PC-9 (cell line): ENCODE results near the gene ITGA2B. TPM values are rescaled to one million over a fixed set of nuclear protein-coding genes. Genes with fewer than 3 reads are reported as not detected.
"Not testable (repeated sequence)": the region's sequence is repeated elsewhere in the genome, so short reads cannot be mapped to it uniquely, and the experiment has no call there.

Experiments used
- BruUV-seq: library from RNA; stranded (reverse); fragments of 400-500 nt; replicated peaks from 2 replicates; lab custom pipeline; 2021; lab: Mats Ljungman, UMichigan
- CTCF ChIA-PET: fragments of 300-600 bp; sonication (Branson Sonifier 250); formaldehyde crosslinking; loops from one replicate; lab custom pipeline; 2022; ENCODE audit warnings: antibody characterized with exemption; lab: Charles Lee
- POLR2A ChIA-PET: fragments of 300-600 bp; sonication (Branson Sonifier 250); formaldehyde crosslinking; loops from one replicate; lab custom pipeline; 2022; ENCODE audit warnings: antibody characterized with exemption; ENCODE audit not compliant: unreplicated experiment; lab: Charles Lee
- DNase-seq, 2 experiments: peaks; one replicate each; pipeline versions ENCODE4 v3.0.0 to v3.0.0-alpha.2; 2015 to 2022; ENCODE audit warnings: mixed read lengths in 1 of 2
- H2AFZ ChIP-seq: fragments of 200-600 bp; sonication (generic); 2 replicates; pipeline ENCODE4 v1.8.1; 2017; ENCODE audit warnings: antibody characterized with exemption
- H3F3A ChIP-seq: fragments of 200-600 bp; sonication (generic); 2 replicates; pipeline ENCODE4 v1.8.1; 2017; ENCODE audit warnings: antibody characterized with exemption, mild to moderate bottlenecking, low read depth; ENCODE audit not compliant: insufficient read depth
- H3K27ac ChIP-seq: fragments of 200-600 bp; sonication (generic); 2 replicates; pipeline ENCODE4 v1.6.1; 2016; ENCODE audit warnings: mixed run types
- H3K27me3 ChIP-seq: fragments of 200-600 bp; sonication (generic); 2 replicates; pipeline ENCODE4 v1.6.1; 2016; ENCODE audit warnings: low read depth, mixed run types; ENCODE audit not compliant: insufficient read depth
- H3K36me3 ChIP-seq: fragments of 200-600 bp; sonication (generic); 2 replicates; pipeline ENCODE4 v1.6.1; 2016; ENCODE audit warnings: low read depth, mixed run types
- H3K4me1 ChIP-seq: fragments of 200-600 bp; sonication (generic); replicated peaks from 2 replicates; pipeline ENCODE4 v1.6.1; 2016; ENCODE audit warnings: mixed run types; ENCODE audit not compliant: insufficient read depth
- H3K4me2 ChIP-seq: fragments of 200-600 bp; sonication (generic); 2 replicates; pipeline ENCODE4 v1.6.1; 2017; ENCODE audit warnings: mixed run types
- H3K4me3 ChIP-seq: fragments of 200-600 bp; sonication (generic); 2 replicates; pipeline ENCODE4 v1.6.1; 2016; ENCODE audit warnings: mixed run types
- H3K79me2 ChIP-seq: fragments of 200-600 bp; sonication (generic); 2 replicates; pipeline ENCODE4 v1.6.1; 2017; ENCODE audit warnings: low read depth, mixed run types
- H3K9me2 ChIP-seq: fragments of 200-600 bp; sonication (generic); 2 replicates; pipeline ENCODE4 v1.8.1; 2017; ENCODE audit warnings: mild to moderate bottlenecking; ENCODE audit not compliant: insufficient read depth
- H3K9me3 ChIP-seq: fragments of 200-600 bp; sonication (generic); 2 replicates; pipeline ENCODE4 v1.8.1; 2016; ENCODE audit warnings: low read depth; ENCODE audit not compliant: insufficient read depth
- H4K20me1 ChIP-seq: fragments of 200-600 bp; sonication (generic); 2 replicates; pipeline ENCODE4 v1.8.1; 2017; ENCODE audit not compliant: insufficient read depth
- CTCF ChIP-seq: fragments of 200-600 bp; sonication (generic); conservative IDR thresholded peaks from 2 replicates; pipeline ENCODE4 v1.6.1; 2017; ENCODE audit warnings: mixed run types, antibody characterized with exemption, mild to moderate bottlenecking, moderate library complexity
- EZH2 ChIP-seq: fragments of 200-600 bp; sonication (generic); IDR thresholded peaks from 2 replicates; pipeline ENCODE4 v1.8.0; 2017; ENCODE audit warnings: antibody characterized with exemption, low read depth
- intact Hi-C: fragments of 100-400 bp; cut with micrococcal nuclease; formaldehyde crosslinking; loops from one replicate; pipeline ENCODE4 v1.10.0; 2022; ENCODE audit not compliant: unreplicated experiment
- total RNA-seq: library from RNA; stranded (reverse); gene quantifications from 2 replicates; pipeline ENCODE4 v1.2.3, GENCODE V29; 2021

Gene ITGA2B
- total RNA-seq, 1 experiment from 2014 or later: 5.7 TPM

GRCh38 chr17:44334315-44334714, 55.1 kb downstream of the ITGA2B start:
- Histone ChIP-seq H3K27me3 (no peaks in the 10 kb centered on the region), H3K4me3 (no peak overlapping the region), H3K9me2 (no peaks in the 10 kb centered on the region), H3F3A (peaks cover 9% of the 10 kb centered on the region; the same call in 1 of the 2 replicates), H3K4me1 (peaks cover 15% of the 10 kb centered on the region), H2AFZ (no peak overlapping the region), H3K79me2 (no peaks in the 10 kb centered on the region), H4K20me1 (no peaks in the 10 kb centered on the region), H3K9me3 (no peaks in the 10 kb centered on the region), H3K36me3 (no peaks in the 10 kb centered on the region), H3K4me2 (no peak overlapping the region), H3K27ac (no peak overlapping the region)
- BruUV-seq: no TSS peak
- ChIA-PET POLR2A (no interaction called here), CTCF (no interaction called here)
- TF ChIP-seq EZH2 (no peak), CTCF (no peak)
- no peak for DNase-seq
- intact Hi-C loops: loop anchor here (5.0 kb wide), 1 partner anchor 392 kb away; the partner anchor contains the start of gene PPY

- DNase-seq: no peak
- Histone ChIP-seq H2AFZ (no peak overlapping the region), H3K9me2 (no peaks in the 10 kb centered on the region), H3F3A (peaks cover 13% of the 10 kb centered on the region; the same call in 1 of the 2 replicates), H3K36me3 (no peaks in the 10 kb centered on the region), H3K9me3 (no peaks in the 10 kb centered on the region), H3K27ac (no peak overlapping the region), H3K79me2 (no peaks in the 10 kb centered on the region), H3K4me1 (peaks cover 8% of the 10 kb centered on the region; the same call in 1 of the 2 replicates), H4K20me1 (no peaks in the 10 kb centered on the region), H3K4me3 (no peak overlapping the region), H3K4me2 (no peak overlapping the region), H3K27me3 (no peaks in the 10 kb centered on the region)
- TF ChIP-seq CTCF: no peak
- no peak for TF ChIP-seq EZH2
- CTCF ChIA-PET: no interaction called here
- POLR2A ChIA-PET: no interaction called here
- intact Hi-C loops: loop anchor here (5.0 kb wide), 1 partner anchor 391 kb away; the partner anchor contains the start of gene PPY
- BruUV-seq: no TSS peak
Measured at GRCh38 chr17:44333371-44333770, 56.1 kb downstream of the ITGA2B start.

DNA sequence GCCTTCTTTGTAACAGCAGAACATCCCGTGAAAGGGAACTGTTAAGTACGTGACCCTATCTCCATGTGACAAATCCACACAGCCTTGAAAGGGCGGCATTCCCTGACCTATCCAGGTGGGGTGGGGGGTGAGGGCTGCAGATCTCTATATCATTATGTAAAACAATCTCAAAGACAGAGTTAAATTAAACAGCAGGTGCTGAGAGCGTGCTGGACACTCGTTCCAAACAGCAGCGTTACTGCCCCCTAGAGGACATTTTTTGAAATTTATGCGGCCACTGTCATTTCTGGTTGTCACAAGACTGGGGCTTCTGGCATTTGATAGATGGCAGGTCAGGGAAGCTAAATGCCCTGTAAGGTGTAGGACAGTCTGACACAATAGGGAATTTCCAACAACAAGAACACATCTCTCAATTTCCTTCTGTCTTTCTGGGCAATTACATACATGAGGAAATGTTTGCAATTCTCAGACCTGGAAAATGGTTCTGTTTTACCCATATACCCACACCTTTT, 58.1 kb downstream of the ITGA2B start:
- H3K79me2 ChIP-seq: 0 out of 2 replicates have a peak, but pooled peaks cover under 1% of the 10 kb centered on the region
- H4K20me1 ChIP-seq: no peaks in the 10 kb centered on the region
- H3K4me1 ChIP-seq: peaks cover 11% of the 10 kb centered on the region; the same call in 1 of the 2 replicates
- no peaks in the 10 kb centered on the region for H3K27me3 ChIP-seq
- H3K4me3 ChIP-seq: no peak overlapping the region
- no peaks in the 10 kb centered on the region for H3K9me2 ChIP-seq
- H3K4me2 ChIP-seq: no peak overlapping the region
- intact Hi-C loops: loop anchor here (5.0 kb wide), 1 partner anchor 389 kb away; the partner anchor contains the start of gene PPY
- peaks cover 22% of the 10 kb centered on the region; the same call in 1 of the 2 replicates for H3F3A ChIP-seq
- POLR2A ChIA-PET: interaction anchor here (0.5 kb wide), 1 partner anchor 16 kb away, joined by 3 read pairs; no protein-coding TSS in a partner anchor
- peak; percentile 67 to 74 for DNase-seq
- no peak overlapping the region for H3K27ac ChIP-seq
- H2AFZ ChIP-seq: no peak overlapping the region
- H3K9me3 ChIP-seq: no peaks in the 10 kb centered on the region
- CTCF ChIA-PET: no interaction called here
- TF ChIP-seq CTCF (peak; percentile 90), EZH2 (no peak)
- no TSS peak for BruUV-seq
- H3K36me3 ChIP-seq: no peaks in the 10 kb centered on the region

DNA sequence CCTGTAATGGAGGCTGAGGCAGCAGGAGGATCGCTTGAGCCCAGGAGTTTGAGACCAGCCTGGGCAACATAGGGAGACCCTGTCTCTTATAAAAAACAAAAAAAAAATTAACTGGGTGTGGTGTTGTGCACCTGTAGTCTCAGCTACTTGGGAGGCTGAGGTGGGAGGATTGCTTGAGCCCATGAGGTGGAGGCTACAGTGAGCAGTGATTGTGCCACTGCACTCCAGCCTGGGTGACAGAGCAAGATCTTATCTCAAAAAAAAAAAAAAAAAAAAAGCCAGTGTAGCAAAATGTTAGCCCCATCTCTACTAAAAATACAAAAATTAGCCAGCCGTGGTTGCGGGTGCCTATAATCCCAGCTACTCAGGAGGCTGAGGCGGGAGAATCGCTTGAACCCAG, 59.2 kb downstream of the ITGA2B start:
- H3K27me3 ChIP-seq, H3K4me3 ChIP-seq, H4K20me1 ChIP-seq, H3K79me2 ChIP-seq, H3K36me3 ChIP-seq, POLR2A ChIA-PET, H3K9me2 ChIP-seq, H3K9me3 ChIP-seq, DNase-seq, CTCF ChIA-PET, H2AFZ ChIP-seq, H3K4me2 ChIP-seq, H3K27ac ChIP-seq, BruUV-seq: not testable (repeated sequence)
- intact Hi-C loops: loop anchor here (5.0 kb wide), 1 partner anchor 388 kb away; the partner anchor contains the start of gene PPY
- H3F3A ChIP-seq: peaks cover 33% of the 10 kb centered on the region; the same call in 1 of the 2 replicates
- peaks cover 11% of the 10 kb centered on the region; the same call in 1 of the 2 replicates for H3K4me1 ChIP-seq

DNA sequence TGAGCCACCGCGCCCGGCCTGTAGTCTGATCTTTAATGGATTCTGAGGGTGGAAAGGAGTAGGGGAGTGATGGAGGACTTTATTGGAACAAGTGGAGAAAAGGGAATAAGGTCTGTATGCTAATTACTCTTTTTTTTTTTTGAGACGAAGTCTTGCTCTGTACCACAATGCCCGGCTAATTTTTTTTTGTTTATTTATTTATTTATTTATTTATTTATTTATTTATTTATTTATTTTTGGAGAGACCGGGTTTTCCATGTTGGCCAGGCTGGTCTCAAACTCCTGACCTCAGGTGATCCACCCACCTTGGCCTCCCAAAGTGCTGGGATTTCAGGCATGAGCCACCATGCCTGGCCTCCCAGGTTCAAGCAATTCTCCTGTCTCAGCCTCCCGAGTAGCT, 59.9 kb downstream of the ITGA2B start:
- POLR2A ChIA-PET, intact Hi-C loops: not testable (repeated sequence)

More for the DNA sequence above, 59.9 kb downstream of the ITGA2B start:
- H3K36me3 ChIP-seq, H3K9me3 ChIP-seq, BruUV-seq, H4K20me1 ChIP-seq, DNase-seq, H3K9me2 ChIP-seq, H3K4me3 ChIP-seq, H3K27ac ChIP-seq, H3K79me2 ChIP-seq, H2AFZ ChIP-seq, H3K4me2 ChIP-seq, CTCF ChIA-PET, H3K27me3 ChIP-seq: not testable (repeated sequence)
- Histone ChIP-seq H3K4me1 (peaks cover 11% of the 10 kb centered on the region; the same call in 1 of the 2 replicates), H3F3A (peaks cover 38% of the 10 kb centered on the region; the same call in 1 of the 2 replicates)
